Activated naive CD4-positive, alpha-beta T cell treated with anti-CD3 and anti-CD28 coated beads, Interleukin-2, amount 10 ng/mL, durations not matched to agents 7 days and 5 days (primary cell): ENCODE results near the gene DNMBP.
"Not testable (repeated sequence)": the region's sequence is repeated elsewhere in the genome, so short reads cannot be mapped to it uniquely, and the experiment has no call there.

ENCODE experiments used
- CTCF ChIA-PET: fragments of 350-600 bp; sonication (Branson Sonifier 250); formaldehyde crosslinking; loops from one replicate; lab custom pipeline; 2021; ENCODE audit warnings: antibody characterized with exemption; lab: Charles Lee
- DNase-seq: peaks from one replicate; pipeline ENCODE4 v3.0.0-alpha.2; 2020
- H3K27ac Mint-ChIP-seq: one replicate; pipeline ENCODE4 v1.8.0; 2021; ENCODE audit warnings: mild to moderate bottlenecking, moderate library complexity, mixed read lengths
- H3K27me3 Mint-ChIP-seq: one replicate; pipeline ENCODE4 v1.8.0; 2021; ENCODE audit warnings: mild to moderate bottlenecking, mixed read lengths
- H3K36me3 Mint-ChIP-seq: one replicate; pipeline ENCODE4 v1.8.0; 2021; ENCODE audit warnings: mixed read lengths
- H3K4me1 Mint-ChIP-seq: one replicate; pipeline ENCODE4 v1.8.0; 2021; ENCODE audit warnings: mixed read lengths
- H3K4me3 Mint-ChIP-seq: one replicate; pipeline ENCODE4 v1.8.0; 2021; ENCODE audit warnings: mild to moderate bottlenecking, moderate library complexity, mixed read lengths
- H3K9me3 Mint-ChIP-seq: one replicate; pipeline ENCODE4 v1.8.0; 2021; ENCODE audit warnings: mixed read lengths

The DNMBP gene

DNA sequence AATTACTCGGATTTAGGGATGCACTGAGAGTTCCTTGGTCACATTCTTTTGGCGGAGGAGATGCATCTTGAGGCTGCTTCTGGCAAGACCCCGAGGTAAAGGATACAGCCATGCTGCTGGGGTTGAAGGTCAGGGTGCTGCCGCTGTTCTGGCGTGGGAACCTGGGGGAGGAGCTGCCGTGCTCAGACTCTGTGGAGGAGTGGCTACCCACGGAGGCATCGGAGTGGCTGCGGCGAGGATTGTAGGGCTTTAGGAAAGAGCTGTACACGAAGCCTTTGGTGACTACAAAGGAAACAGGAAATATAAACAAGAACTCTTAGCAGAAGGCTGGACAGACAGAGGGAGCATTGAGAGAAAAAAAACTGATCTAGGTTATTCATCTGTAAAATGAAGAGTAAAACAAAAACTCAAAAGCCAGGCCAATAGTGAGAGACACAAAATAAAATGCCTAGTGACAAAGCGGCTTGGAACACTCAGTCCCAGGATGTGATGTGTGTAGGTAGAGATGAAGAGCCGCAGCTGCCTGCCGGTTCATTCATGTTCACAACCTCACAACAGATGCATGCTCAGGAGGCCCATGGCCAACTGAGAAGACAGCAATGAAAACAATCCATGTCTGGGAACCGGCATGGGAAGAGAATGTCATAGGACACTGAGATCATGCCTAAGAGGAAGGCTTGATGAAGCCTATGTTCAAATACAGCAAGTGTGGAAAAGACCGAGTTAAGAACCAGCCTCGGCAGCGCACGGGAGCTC is 129.5 kb downstream of the DNMBP start:
- Mint-ChIP-seq H3K4me1 (peaks cover 17% of the 10 kb centered on the region), H3K36me3 (peaks cover 5% of the 10 kb centered on the region), H3K27me3 (peaks cover 4% of the 10 kb centered on the region), H3K4me3 (no peak overlapping the region), H3K27ac (no peak overlapping the region), H3K9me3 (no peaks in the 10 kb centered on the region)
- CTCF ChIA-PET = no interaction called here
- DNase-seq = no peak

DNA sequence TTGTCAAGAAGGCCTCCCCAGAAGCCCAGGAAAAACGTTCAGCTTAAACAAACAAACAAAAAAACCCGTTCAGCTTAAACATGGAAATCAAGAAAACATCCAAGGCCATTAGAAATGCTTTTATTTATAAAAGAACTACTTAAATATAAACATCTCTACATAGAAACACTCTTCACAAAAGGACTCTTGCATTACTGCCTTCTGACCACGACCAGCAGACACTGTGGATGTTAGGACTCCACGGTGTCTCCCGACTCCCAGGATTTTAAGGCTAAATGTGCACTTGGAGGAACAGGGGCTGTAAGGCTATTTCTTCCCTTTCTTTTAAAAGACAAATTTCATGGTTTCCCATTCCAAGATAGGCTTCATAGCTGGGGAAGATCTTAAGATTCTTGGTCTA is 134.3 kb downstream of the DNMBP start:
- no peaks in the 10 kb centered on the region for H3K9me3 Mint-ChIP-seq
- peaks cover 5% of the 10 kb centered on the region for H3K36me3 Mint-ChIP-seq
- no peak overlapping the region for H3K27ac Mint-ChIP-seq
- no peak overlapping the region for H3K4me3 Mint-ChIP-seq
- H3K27me3 Mint-ChIP-seq = peaks cover 38% of the 10 kb centered on the region
- no peak for DNase-seq
- CTCF ChIA-PET = interaction anchor here (1.4 kb wide), 1 partner anchor 30 kb away, joined by 4 read pairs; no protein-coding TSS in a partner anchor
- peaks cover 17% of the 10 kb centered on the region for H3K4me1 Mint-ChIP-seq

DNA sequence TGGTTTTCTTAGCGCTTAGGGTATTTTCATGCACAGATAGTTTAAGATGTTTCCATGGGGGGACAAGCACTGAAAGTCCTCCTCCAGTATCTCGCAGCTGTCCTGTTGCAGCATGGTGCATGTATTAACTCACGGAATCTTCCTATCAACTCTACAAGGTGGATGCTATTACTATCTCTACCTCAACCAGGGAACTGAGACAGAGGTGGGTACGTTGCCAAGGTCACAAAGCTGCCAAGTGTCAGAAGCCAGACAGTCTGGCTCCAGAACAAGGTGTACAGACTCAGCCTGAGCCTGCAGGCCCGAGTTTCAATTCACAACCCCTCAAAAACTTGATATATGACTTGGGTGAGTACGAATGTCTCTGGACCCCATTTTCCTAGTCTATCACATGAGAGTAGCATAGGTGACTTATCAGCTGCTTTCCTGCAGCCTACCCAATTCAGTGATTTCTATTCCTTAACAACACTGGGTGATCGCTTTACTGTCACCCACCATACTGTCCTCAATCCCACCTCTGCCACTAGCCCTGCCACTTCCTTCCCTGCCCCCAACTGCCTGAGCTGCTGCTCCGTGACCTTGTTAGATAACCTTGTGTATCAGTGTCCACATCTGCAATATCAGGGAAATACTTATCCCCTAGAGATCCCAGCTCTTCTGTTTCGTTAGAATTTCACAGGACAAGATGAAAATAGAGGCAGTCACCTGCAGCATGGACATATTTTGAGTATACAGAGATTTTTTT is 135.2 kb downstream of the DNMBP start:
- Mint-ChIP-seq H3K4me1 (peaks cover 26% of the 10 kb centered on the region), H3K4me3 (no peak overlapping the region), H3K36me3 (peaks cover 5% of the 10 kb centered on the region), H3K27ac (no peak overlapping the region), H3K9me3 (no peaks in the 10 kb centered on the region), H3K27me3 (peaks cover 47% of the 10 kb centered on the region)
- DNase-seq = no peak
- CTCF ChIA-PET = interaction anchor here (0.6 kb wide), 1 partner anchor 76 kb away, joined by 3 read pairs; no protein-coding TSS in a partner anchor

DNA sequence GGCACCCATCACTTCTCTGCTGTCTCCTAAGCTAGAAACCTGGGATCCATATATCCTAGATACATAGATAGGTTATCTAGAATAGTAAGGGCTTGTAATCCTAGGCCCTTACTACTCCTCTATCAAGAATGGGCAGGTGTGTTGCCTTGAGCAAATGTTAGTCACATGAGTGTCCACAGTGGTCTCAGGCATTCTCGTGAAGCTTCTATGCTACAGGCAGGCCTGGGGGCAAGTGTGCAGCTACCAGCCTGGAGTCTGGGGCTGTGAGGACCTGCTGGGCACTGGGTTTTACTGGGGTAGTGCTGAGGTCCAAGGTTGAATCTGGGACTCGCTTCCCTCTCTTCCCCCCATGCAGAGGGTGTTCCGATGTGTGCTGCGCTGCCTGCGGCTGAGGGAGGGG is 135.9 kb downstream of the DNMBP start:
- peaks cover 54% of the 10 kb centered on the region for H3K27me3 Mint-ChIP-seq

DNA sequence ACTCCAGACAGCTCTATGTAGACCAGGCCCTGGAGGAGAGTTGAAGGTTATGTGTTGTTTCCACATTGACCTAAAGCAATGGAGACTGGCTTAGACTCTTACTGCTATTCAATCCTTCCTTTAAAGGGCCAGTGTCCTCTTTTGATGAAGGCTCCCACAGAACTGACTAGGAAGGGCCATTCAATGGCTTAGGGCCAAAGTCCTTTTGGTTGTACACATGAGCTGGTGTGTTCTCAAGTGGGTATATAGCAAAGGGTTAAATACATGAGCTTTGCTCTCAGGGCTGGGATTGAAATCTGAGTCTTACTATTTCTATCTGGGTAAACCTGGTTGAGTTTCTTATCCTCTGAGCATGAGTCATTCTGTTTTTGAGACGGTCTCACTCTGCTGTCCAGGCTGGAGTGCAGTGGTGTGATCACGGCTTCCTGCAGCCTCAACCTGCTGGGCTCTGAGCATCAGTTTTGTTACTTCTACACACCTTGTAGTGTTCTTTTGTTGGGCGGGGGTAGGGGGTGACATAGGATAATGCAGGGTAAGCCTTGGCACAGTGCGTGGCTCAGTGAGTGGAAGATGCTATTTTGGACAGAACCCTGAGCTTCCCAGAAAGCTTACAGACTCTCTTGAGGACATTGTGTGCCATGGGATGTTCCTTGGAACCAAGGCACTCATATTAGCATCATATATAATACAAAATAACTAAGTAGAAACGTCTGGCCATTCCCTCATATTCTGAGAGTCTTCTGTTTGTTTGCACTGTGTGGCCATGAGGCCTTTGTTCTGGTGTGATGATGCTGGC is 137.2 kb downstream of the DNMBP start:
- peaks cover 18% of the 10 kb centered on the region for H3K4me1 Mint-ChIP-seq
- H3K27me3 Mint-ChIP-seq = peaks cover 67% of the 10 kb centered on the region
- peaks cover 2% of the 10 kb centered on the region for H3K36me3 Mint-ChIP-seq
- H3K9me3 Mint-ChIP-seq = no peaks in the 10 kb centered on the region
- no peak for DNase-seq
- H3K4me3 Mint-ChIP-seq = no peak overlapping the region
- no peak overlapping the region for H3K27ac Mint-ChIP-seq
- CTCF ChIA-PET = interaction anchor here (0.6 kb wide), 1 partner anchor 223 kb away, joined by 5 read pairs; no protein-coding TSS in a partner anchor

More for the DNA sequence above, 135.9 kb downstream of the DNMBP start:
- Mint-ChIP-seq H3K4me3 (no peak overlapping the region), H3K4me1 (peaks cover 26% of the 10 kb centered on the region), H3K27ac (no peak overlapping the region), H3K9me3 (no peaks in the 10 kb centered on the region), H3K36me3 (peaks cover 3% of the 10 kb centered on the region)
- DNase-seq = no peak
- CTCF ChIA-PET = no interaction called here

DNA sequence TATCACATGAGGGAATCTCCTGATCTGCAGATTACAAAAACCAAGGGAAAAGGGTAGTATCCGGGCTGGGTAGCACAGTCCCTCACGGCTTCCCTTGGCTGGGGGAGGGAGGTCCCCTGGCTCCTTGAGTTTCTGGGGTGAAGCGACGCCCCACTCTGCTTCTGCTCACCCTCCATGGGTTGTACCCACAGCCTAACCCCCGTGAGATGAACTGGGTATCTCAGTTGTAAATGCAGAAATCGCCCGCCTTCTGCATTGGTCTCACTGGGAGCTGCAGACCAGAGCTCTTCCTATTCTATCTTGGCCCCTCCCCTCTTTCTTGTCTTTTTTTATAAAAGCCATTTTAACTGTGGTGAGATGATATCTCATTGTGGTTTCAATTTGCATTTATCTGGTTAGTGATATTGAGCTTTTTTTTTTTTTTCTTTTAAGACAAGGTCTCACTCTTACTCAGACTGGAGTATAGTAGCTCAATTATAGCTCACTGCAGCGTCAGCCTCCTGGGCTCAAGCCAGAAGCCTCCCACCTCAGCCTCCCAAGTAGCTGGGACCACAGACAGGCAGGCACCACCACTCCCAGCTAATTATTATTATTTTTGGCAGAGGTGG is 139.5 kb downstream of the DNMBP start:
- H3K4me3 Mint-ChIP-seq = no peak overlapping the region
- CTCF ChIA-PET = interaction anchor here (0.6 to 2.2 kb wide), 5 partner anchors 9 to 176 kb away, joined by 3 to 9 read pairs (median 3); partner anchors contain the start of gene DNMBP
- peaks cover 2% of the 10 kb centered on the region for H3K36me3 Mint-ChIP-seq
- H3K27me3 Mint-ChIP-seq = peaks cover 85% of the 10 kb centered on the region
- peaks cover 6% of the 10 kb centered on the region for H3K9me3 Mint-ChIP-seq
- no peak overlapping the region for H3K27ac Mint-ChIP-seq
- H3K4me1 Mint-ChIP-seq = peaks cover 17% of the 10 kb centered on the region
- peak; percentile 44 for DNase-seq

DNA sequence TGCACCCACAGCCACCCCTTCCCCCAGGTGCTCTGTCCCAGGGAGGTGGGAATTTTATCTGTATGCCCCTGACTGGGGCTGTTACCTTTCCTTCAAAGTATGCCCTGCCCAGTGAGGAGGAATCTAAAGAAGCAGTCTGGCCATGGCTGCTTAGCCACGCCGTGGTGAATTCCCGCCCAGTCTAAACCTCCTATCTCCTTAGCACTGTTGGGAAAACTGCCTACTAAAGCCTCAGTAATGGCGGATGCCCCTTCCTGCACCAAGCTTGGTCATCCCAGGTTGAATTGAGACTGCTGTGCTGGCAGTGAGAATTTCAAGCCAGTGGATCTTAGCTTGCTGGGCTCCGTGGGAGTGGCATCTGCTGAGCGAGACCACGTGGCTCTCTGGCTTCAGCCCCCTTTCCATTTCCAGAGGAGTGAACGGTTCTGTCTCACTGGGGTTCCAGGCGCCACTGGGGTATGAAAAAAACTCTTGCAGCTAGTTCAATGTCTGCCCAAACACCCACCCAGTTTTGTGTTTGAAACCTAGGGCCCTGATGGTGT is 140.1 kb downstream of the DNMBP start:
- CTCF ChIA-PET = interaction anchor here (0.6 to 2.2 kb wide), 6 partner anchors 9 to 177 kb away, joined by 3 to 9 read pairs (median 4); partner anchors contain the start of gene DNMBP
- no peak overlapping the region for H3K4me3 Mint-ChIP-seq

DNA sequence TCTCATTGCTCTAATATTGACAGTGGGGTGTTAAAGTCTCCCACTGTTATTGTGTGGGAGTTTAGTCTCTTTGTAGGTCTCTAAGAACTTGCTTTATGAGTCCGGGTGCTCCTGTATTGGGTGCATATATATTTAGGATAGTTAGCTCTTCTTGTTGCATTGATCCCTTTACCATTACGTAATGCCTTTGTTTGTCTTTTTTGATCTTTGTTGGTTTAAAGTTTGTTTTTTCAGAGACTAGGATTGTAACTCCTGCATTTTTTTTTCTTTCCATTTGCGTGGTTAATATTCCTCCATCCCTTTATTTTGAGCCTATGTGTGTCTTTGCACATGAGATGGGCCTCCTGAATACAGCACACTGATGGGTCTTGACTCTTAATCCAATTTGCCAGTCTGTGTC is 142.5 kb downstream of the DNMBP start:
- DNase-seq, H3K9me3 Mint-ChIP-seq, H3K4me3 Mint-ChIP-seq, CTCF ChIA-PET, H3K36me3 Mint-ChIP-seq, H3K27ac Mint-ChIP-seq: not testable (repeated sequence)
- Mint-ChIP-seq H3K4me1 (peaks cover 17% of the 10 kb centered on the region), H3K27me3 (peaks cover 86% of the 10 kb centered on the region)

More for the DNA sequence above, 140.1 kb downstream of the DNMBP start:
- DNase-seq = peak; percentile 23
- Mint-ChIP-seq H3K27ac (no peak overlapping the region), H3K9me3 (peaks cover 6% of the 10 kb centered on the region), H3K36me3 (peaks cover 2% of the 10 kb centered on the region), H3K4me1 (peaks cover 17% of the 10 kb centered on the region), H3K27me3 (peaks cover 87% of the 10 kb centered on the region)

DNA sequence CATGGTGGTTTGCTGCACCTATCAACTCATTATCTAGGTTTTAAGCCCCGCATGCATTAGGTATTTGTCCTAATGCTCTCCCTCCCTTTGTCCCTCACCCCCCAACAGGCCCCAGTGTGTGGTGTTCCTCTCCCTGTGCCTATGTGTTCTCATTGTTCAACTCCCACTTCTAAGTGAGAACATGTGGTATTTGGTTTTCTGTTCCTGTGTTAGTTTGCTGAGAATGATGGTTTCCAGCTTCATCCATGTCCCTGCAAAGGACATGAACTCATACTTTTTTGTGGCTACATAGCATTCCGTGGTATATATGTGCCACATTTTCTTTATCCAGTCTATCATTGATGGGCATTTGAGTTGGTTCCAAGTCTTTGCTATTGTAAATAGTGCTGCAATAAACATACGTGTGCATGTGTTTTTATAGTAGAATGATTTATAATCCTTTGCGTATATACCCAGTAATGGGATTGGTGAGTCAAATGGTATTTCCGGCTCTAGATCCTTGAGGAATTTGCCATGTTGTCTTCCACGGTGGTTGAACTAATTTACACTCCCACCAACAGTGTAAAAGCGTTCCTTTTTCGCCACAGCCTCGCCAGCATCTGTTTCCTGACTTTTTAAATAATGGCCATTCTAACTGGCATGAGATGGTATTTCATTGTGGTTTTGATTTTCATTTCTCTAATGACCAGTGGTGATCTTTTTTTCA is 146.1 kb downstream of the DNMBP start:
- H3K36me3 Mint-ChIP-seq, H3K9me3 Mint-ChIP-seq, DNase-seq, H3K4me1 Mint-ChIP-seq, H3K4me3 Mint-ChIP-seq, H3K27ac Mint-ChIP-seq: not testable (repeated sequence)
- H3K27me3 Mint-ChIP-seq = peaks cover 81% of the 10 kb centered on the region
- CTCF ChIA-PET = interaction anchor here (1.1 kb wide), 1 partner anchor 474 kb away, joined by 3 read pairs; no protein-coding TSS in a partner anchor

DNA sequence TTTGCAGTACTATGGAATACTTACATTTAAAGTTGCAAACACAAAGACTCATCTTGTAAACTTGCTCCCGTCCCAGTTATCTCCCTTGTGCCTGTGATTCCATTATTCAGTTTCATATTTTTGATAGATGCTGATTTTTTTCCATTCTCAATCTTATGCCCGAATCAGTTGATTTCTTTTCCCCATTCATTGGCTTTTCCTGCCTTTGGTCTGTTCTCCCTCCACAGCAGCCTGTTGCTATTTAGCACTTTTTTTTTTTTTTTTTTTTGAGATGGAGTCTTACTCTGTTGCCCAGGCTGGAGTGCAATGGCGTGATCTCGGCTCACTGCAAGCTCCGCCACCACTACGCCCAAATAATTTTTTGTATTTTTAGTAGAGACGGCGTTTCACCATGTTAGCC is 149.3 kb downstream of the DNMBP start:
- Mint-ChIP-seq H3K9me3 (no peaks in the 10 kb centered on the region), H3K27me3 (peaks cover 54% of the 10 kb centered on the region), H3K27ac (no peak overlapping the region), H3K4me3 (no peak overlapping the region), H3K36me3 (no peaks in the 10 kb centered on the region), H3K4me1 (no peaks in the 10 kb centered on the region)
- no peak for DNase-seq
- CTCF ChIA-PET = interaction anchor here (1.0 to 3.5 kb wide), 3 partner anchors 10 to 186 kb away, joined by 3 to 12 read pairs (median 5); no protein-coding TSS in a partner anchor

DNA sequence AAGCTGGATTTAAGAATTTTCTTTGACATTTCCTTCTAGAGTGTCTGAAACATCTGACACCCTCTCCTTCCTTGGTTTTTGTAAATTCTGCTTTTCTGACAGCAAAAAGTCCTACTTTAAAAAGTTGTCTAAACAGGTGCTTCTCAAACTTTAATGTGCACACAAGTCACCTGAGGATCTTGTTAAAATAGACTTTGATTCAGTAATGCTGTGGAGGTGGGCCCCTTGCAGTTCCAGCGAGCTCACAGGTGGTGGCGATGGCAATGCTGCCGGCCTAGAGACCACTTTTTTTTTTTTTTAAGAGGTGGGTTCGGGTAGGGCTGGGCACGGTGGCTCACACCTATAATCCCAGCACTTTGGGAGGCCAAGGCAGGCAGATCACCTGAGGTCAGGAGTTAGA is 150.2 kb downstream of the DNMBP start:
- Mint-ChIP-seq H3K36me3 (no peaks in the 10 kb centered on the region), H3K4me1 (no peaks in the 10 kb centered on the region), H3K27me3 (peaks cover 48% of the 10 kb centered on the region), H3K27ac (no peak overlapping the region), H3K4me3 (no peak overlapping the region), H3K9me3 (no peaks in the 10 kb centered on the region)
- CTCF ChIA-PET = interaction anchor here (0.6 to 3.5 kb wide), 4 partner anchors 13 to 186 kb away, joined by 3 to 12 read pairs (median 7); no protein-coding TSS in a partner anchor
- DNase-seq = no peak

DNA sequence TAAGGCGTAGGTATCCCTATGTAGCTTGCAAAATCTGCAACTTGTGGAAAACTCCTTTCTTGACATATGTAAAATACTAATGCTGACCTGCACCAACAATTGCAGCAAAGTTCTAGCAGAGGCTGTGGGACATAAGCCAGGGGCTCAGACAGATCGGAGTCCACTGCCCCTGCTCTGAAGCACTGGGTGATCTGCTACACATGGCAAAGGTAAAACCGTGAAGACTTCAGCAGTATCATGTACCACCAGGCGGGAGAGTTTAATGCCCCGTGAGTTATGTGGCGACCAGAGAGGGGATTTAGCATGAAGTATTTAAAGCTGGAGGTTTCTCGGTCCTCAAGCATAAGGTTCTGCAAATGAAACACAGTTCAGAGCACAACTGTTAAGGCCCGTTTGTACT is 150.9 kb downstream of the DNMBP start:
- CTCF ChIA-PET = interaction anchor here (0.7 to 3.5 kb wide), 3 partner anchors 13 to 190 kb away, joined by 3 to 12 read pairs (median 10); no protein-coding TSS in a partner anchor
- Mint-ChIP-seq H3K4me3 (no peak overlapping the region), H3K9me3 (no peaks in the 10 kb centered on the region), H3K36me3 (no peaks in the 10 kb centered on the region), H3K27me3 (peaks cover 40% of the 10 kb centered on the region), H3K4me1 (no peaks in the 10 kb centered on the region), H3K27ac (no peak overlapping the region)
- DNase-seq = no peak
